Measurements from ENCODE around the gene DZANK1.
A peak's percentile ranks its signal among the peaks of the same experiment; 100 is the strongest.

DNA sequence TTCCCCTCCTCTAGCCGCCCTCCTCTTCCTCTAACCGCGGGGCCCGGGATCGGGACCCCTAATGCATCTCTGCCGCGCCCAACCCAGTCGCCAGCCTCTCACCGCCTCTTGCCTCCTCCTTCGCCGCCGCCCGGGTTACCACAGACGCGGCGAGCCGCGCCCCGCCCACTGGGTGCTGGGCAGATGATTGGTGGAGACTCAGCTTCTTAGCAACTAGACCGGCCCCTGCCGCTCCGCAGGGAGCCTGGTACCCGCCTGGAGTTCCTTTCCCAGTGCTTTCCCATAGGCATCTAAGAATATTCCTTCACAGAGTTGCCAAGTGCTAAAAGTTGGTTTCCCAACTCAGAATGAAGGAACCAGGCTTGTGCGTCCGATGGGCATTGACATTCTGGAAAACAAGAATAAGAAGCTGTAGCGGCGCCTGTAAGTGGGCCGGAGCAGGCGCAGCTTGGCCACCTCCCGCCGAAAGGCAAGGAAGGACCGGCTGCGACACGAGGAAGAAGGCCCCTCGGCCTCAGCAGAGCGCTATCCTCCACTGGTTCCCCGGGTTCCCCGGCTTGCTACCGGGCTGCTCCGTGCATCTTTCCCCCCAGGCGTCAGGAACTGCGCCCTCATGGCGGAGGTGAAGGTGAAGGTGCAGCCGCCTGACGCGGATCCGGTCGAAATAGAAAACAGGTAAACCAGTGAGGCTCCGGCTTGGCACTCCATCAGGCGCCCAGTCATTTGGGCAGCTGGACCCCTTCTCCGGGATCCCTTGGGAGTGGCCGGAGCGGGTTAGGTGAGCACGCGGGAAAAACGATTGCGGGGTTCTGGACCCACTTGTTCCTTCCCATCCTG, at the start of gene DZANK1, which contains the start of gene POLR3F:
- TF ChIP-seq, protein P1, sequence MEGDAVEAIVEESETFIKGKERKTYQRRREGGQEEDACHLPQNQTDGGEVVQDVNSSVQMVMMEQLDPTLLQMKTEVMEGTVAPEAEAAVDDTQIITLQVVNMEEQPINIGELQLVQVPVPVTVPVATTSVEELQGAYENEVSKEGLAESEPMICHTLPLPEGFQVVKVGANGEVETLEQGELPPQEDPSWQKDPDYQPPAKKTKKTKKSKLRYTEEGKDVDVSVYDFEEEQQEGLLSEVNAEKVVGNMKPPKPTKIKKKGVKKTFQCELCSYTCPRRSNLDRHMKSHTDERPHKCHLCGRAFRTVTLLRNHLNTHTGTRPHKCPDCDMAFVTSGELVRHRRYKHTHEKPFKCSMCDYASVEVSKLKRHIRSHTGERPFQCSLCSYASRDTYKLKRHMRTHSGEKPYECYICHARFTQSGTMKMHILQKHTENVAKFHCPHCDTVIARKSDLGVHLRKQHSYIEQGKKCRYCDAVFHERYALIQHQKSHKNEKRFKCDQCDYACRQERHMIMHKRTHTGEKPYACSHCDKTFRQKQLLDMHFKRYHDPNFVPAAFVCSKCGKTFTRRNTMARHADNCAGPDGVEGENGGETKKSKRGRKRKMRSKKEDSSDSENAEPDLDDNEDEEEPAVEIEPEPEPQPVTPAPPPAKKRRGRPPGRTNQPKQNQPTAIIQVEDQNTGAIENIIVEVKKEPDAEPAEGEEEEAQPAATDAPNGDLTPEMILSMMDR (IDR thresholded peaks at IDR 0.05), result no peak
- peak; percentile 8 to 76 (median 65) for TF ChIP-seq POLR2A (IDR thresholded peaks at IDR 0.05)
